ENCODE measurements around the gene ATOX1.
"Not testable (repeated sequence)": the region's sequence is repeated elsewhere in the genome, so short reads cannot be mapped to it uniquely, and the experiment has no call there.

ATOX1 gene

DNA sequence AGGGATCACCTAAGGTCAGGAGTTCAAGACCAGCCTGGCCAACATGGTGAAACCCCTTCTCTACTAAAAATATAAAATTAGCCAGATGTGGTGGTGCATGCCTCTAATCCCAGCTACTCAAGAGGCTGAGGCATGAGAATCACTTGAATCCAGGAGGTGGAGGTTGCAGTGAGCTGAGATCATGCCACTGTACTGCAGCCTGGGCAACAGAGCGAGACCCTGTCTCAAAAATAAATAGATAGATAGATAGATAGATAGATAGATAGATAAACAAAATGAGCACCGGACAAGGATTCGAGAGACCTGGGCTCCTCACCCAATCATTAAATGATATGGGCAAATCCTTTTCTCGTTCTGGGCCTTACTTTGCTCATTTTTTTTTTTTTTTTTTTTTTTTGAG lies 60.4 kb downstream of the ATOX1 start:
- DNase-seq (ENCODE audit: low read depth in 3 of 3): not testable (repeated sequence)

GRCh38 chr5:151697452-151697851 lies 61.0 kb downstream of the ATOX1 start:
- DNase-seq (ENCODE audit: low read depth in 3 of 3): no peak

DNA sequence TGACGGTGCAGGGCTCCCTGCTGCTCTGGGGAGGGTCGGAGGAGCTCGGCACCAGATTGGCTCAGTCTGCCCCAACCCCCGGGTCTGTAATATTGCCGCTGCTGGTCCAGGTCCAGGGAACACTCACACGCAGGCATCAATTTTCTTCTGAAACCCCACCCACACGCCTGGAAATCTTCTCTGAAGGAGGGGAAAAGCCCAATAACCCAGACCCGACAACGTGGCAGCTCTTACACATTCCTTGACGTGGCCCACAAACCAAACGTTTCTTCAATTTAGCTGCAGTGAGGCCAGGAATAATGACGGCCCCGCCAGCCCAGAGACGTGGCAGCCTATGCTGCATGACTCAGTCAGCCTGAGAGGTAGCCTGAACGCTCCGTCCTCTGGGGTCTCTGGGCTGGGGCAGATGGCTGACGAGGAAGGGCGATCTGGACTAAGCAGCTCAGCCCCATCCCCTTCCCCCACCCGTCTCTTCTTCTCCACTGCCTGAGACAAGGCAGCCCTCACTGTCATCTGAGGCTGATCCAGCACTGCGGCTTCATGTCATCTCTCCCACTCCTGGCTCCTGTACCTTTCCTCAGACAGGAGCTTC lies 61.9 kb downstream of the ATOX1 start:
- no peak for DNase-seq (ENCODE audit: low read depth in 3 of 3)

DNA sequence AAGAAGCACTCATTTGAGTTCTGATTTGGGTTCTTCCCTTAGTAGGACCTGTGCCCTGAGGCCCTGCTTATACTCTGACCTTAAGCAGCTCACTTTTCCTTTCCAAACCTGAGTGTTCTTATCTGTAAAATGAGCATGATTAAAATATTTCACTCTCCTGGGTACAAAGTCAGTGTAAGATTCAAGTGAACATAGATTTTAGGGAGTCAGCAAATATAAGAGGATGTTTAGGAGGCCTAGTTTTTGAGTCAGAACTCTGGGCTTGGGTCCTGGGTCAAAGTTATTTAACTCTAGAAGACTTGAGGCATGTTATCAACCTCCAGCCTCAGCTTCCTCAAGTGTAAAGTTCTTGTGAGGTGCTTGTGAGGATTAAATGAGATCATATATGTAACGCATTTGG lies 63.0 kb downstream of the ATOX1 start:
- no peak for DNase-seq (ENCODE audit: low read depth in 3 of 3)

GRCh38 chr5:151694035-151694485 lies 64.4 kb downstream of the ATOX1 start:
- no peak for DNase-seq (ENCODE audit: low read depth in 3 of 3)
